Activated naive CD8-positive, alpha-beta T cell treated with anti-CD3 and anti-CD28 coated beads for 36 hours (primary cell): ENCODE results near the gene MPP4. TPM values are rescaled to one million over a fixed set of nuclear protein-coding genes. Genes with fewer than 3 reads are reported as not detected.

ENCODE experiments used
- DNase-seq: peaks from one replicate; pipeline ENCODE4 v3.0.0; 2021
- H3K27ac Mint-ChIP-seq: one replicate; pipeline ENCODE4 v1.8.0; 2022; ENCODE audit warnings: mild to moderate bottlenecking, moderate library complexity, mixed read lengths
- H3K27me3 Mint-ChIP-seq: one replicate; pipeline ENCODE4 v1.8.0; 2022; ENCODE audit warnings: mild to moderate bottlenecking, mixed read lengths
- H3K36me3 Mint-ChIP-seq: one replicate; pipeline ENCODE4 v1.8.0; 2021; ENCODE audit warnings: mild to moderate bottlenecking, mixed read lengths
- H3K4me1 Mint-ChIP-seq: one replicate; pipeline ENCODE4 v1.8.0; 2021; ENCODE audit warnings: mixed read lengths
- H3K4me3 Mint-ChIP-seq: one replicate; pipeline ENCODE4 v1.8.0; 2022; ENCODE audit warnings: mild to moderate bottlenecking, moderate library complexity, mixed read lengths
- H3K9me3 Mint-ChIP-seq: one replicate; pipeline ENCODE4 v1.8.0; 2022; ENCODE audit warnings: mixed read lengths
- total RNA-seq, 2 experiments: library from RNA; stranded (reverse); gene quantifications; one replicate each; pipeline ENCODE4 v1.2.3, GENCODE V29; 2021

The MPP4 gene
- total RNA-seq, 2 experiments from 2014 or later = not detected

DNA sequence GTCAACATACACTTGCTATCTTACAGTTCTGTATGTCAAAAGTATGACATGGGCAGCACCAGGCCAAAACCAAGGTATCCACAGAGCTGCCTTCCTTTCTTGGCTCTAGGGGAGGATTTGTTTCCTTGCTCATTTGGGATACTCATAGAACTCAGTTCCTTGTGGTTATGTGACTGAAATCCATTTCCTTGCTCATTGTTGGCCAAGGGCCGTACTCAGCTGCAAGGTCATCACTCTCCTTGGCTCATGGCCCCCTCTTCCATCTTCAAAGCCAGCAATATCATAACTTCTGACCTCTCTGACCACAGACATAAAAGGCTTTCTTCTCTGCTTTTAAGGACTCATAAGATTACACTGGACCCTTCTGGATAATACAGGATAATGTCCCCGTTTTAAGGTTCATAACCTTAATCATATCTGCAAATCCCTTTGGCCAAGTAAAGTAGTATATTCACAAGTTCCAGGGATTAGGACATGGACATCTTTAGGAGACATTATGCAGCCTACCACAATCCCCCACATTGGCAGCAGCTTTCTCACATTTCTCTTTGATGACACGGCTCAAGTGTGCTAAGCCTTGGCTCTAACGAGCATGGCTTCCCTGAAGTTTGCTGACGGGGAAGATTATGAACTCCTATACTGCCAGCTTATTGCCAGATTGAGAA lies 76.0 kb downstream of the MPP4 start:
- DNase-seq = no peak
- no peak overlapping the region for H3K4me3 Mint-ChIP-seq
- no peaks in the 10 kb centered on the region for H3K9me3 Mint-ChIP-seq
- no peaks in the 10 kb centered on the region for H3K4me1 Mint-ChIP-seq
- no peak overlapping the region for H3K27ac Mint-ChIP-seq
- H3K36me3 Mint-ChIP-seq = peaks cover 2% of the 10 kb centered on the region
- H3K27me3 Mint-ChIP-seq = no peaks in the 10 kb centered on the region

DNA sequence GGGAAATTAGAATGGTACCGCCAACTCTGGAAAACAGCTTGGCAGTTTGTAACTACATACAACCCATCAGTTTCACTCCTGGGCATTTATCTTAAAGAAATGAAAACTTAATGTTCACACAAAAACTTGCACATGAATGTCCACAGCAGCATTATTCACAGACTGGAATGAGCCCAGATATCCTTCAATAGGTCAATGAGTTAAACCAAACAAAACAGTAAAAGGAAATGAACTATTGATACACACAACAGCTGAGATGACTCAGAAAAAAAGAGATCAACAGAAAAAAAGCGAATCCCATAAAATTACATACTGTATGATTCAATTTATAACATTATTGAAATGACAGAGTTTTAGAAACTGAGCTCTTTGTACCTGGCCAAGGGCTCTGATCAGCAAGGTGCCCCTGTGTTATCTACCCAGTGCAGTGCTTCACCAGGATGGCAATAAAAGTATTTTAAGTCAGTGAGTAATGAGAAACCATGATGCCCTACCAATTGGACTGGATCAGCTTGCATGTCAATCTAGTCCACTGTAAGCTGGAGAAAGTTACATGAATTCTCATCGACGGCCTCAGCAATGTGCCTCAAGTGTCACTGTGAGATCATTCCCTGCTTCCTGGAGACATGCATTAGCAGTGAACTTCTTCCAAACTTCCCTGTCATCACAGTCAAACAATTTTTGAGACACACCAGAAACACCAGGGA lies 77.0 kb downstream of the MPP4 start:
- Mint-ChIP-seq H3K4me3 (no peak overlapping the region), H3K27ac (no peak overlapping the region), H3K27me3 (no peaks in the 10 kb centered on the region), H3K36me3 (peaks cover 2% of the 10 kb centered on the region), H3K9me3 (no peaks in the 10 kb centered on the region), H3K4me1 (no peaks in the 10 kb centered on the region)
- no peak for DNase-seq

- Mint-ChIP-seq H3K36me3 (no peaks in the 10 kb centered on the region), H3K4me1 (no peaks in the 10 kb centered on the region), H3K27me3 (no peaks in the 10 kb centered on the region), H3K4me3 (no peak overlapping the region), H3K27ac (no peak overlapping the region), H3K9me3 (no peaks in the 10 kb centered on the region)
- peak; percentile 17 for DNase-seq
These were observed 79.4 kb downstream of the MPP4 start for GRCh38 chr2:201618744-201619662.

DNA sequence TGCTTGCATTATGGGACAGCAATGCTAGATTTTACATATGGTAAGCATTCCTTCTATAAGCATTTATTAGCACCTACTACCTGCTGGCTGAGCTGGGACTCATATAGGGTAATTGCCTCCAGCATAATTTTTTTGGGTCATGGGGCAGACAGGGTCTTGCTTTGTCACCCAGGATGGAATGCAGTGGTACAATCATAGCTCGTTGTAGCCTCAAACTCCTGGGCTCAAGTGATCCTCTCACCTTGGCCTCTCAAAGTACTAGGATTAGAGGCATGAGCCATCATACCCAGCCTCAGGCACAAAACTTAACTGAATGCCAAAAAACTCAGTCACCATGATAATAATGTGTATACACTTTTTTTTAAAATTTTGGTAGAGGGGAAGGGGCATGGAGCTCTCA lies 90.4 kb downstream of the MPP4 start:
- Mint-ChIP-seq H3K4me1 (no peaks in the 10 kb centered on the region), H3K36me3 (no peaks in the 10 kb centered on the region), H3K27ac (no peak overlapping the region), H3K9me3 (peaks cover 10% of the 10 kb centered on the region), H3K27me3 (peaks cover 8% of the 10 kb centered on the region), H3K4me3 (no peak overlapping the region)
- no peak for DNase-seq

DNA sequence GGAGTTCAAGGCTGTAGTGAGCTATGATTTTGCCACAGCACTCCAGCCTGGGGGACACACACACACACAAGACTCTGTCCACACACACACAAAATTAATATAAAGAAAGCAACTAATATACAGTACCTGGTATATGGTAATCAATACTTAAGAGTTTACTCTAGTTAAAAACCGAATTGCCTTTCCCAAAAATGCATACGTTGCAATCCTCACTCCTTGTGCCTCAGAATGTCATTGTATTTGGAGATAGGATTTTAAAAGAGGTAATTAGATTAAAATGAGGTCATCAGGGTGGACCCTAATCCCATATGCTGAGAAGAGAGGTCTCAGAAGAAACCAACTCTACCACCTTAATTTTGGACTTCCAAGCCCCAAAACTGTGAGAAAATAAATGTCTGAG lies 90.9 kb downstream of the MPP4 start:
- no peak overlapping the region for H3K4me3 Mint-ChIP-seq
- peaks cover 10% of the 10 kb centered on the region for H3K9me3 Mint-ChIP-seq
- H3K4me1 Mint-ChIP-seq = no peaks in the 10 kb centered on the region
- DNase-seq = no peak
- no peaks in the 10 kb centered on the region for H3K36me3 Mint-ChIP-seq
- no peak overlapping the region for H3K27ac Mint-ChIP-seq
- peaks cover 8% of the 10 kb centered on the region for H3K27me3 Mint-ChIP-seq

DNA sequence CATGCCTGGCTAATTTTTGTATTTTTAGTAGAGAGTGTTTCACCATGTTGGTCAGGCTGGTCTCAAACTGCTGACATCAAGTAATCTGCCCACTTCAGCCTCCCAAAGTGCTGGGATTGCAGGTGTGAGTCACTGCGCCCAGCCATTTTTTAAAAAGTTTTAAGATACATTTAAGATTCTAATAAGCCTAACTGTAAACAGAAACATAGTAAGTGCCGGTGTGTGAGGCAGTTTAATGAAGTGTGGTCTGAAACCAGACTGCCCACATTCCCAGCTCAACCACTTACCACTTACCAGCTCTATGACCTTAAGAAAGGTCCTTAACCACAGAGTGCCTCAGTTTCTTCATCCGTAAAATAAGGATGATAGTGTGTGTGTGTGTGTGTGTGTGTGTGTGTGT lies 97.5 kb downstream of the MPP4 start:
- peaks cover 3% of the 10 kb centered on the region for H3K27me3 Mint-ChIP-seq
- no peak overlapping the region for H3K27ac Mint-ChIP-seq
- DNase-seq = no peak
- no peaks in the 10 kb centered on the region for H3K4me1 Mint-ChIP-seq
- no peaks in the 10 kb centered on the region for H3K36me3 Mint-ChIP-seq
- H3K4me3 Mint-ChIP-seq = no peak overlapping the region
- peaks cover 12% of the 10 kb centered on the region for H3K9me3 Mint-ChIP-seq

DNA sequence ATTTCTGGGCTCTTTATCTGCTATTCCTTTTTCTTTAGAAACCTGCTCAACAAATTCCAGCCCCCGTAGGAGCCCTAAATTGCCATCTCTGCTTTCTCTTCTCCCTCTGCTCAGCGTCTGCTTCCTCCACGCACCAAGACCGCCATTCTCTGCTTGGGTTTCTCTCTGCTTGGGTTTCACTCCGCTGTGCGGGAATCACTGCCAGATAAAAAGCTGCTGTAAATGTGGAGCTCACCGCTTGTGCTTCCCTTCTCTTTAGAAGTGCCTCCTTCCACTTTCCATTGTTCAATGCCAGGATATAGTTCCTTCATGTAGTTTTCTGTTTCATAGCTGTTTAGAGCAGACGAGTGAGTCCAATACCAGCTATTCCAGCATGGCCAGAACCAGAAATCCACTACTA lies 101.0 kb downstream of the MPP4 start:
- Mint-ChIP-seq H3K9me3 (peaks cover 15% of the 10 kb centered on the region), H3K4me3 (no peak overlapping the region), H3K27ac (no peak overlapping the region), H3K27me3 (no peaks in the 10 kb centered on the region), H3K36me3 (no peaks in the 10 kb centered on the region), H3K4me1 (no peaks in the 10 kb centered on the region)
- no peak for DNase-seq

Other genes starting within 250 kb of the MPP4 start
- 10 to 100 TPM; 21.2 to 24.6 TPM for gene TRAK2, start 247.2 kb downstream of the MPP4 start, total RNA-seq
- 10 to 100 TPM; 22.4 to 23.2 TPM for gene STRADB, start 246.9 kb downstream of the MPP4 start, total RNA-seq
- gene TMEM237, start 55.1 kb downstream of the MPP4 start, total RNA-seq = 10 to 100 TPM; 18.5 to 20.4 TPM
- gene ALS2, start 82.3 kb upstream of the MPP4 start, total RNA-seq = 10 to 100 TPM; 16.1 to 16.5 TPM
- not detected for gene CDK15, start 107.9 kb upstream of the MPP4 start, total RNA-seq